Left ventricle myocardium inferior (tissue), 1 donor: ENCODE results near the gene BMP2K. TPM values are rescaled to one million over a fixed set of nuclear protein-coding genes. Genes with fewer than 3 reads are reported as not detected.

Experiments used
- DNase-seq: peaks from one replicate; pipeline ENCODE4 v3.0.0-alpha.2; 2020
- H3K27ac ChIP-seq: fragments of 200-600 bp; replicated peaks from 2 replicates; pipeline ENCODE4 v1.8.0; 2021
- H3K27me3 ChIP-seq: fragments of 200-600 bp; 2 replicates; pipeline ENCODE4 v1.8.0; 2021; ENCODE audit warnings: low read depth
- H3K36me3 ChIP-seq: fragments of 200-600 bp; 2 replicates; pipeline ENCODE4 v1.8.0; 2021
- H3K4me1 ChIP-seq: fragments of 200-600 bp; 2 replicates; pipeline ENCODE4 v1.8.0; 2021
- H3K4me3 ChIP-seq: fragments of 200-600 bp; 2 replicates; pipeline ENCODE4 v1.8.0; 2021; ENCODE audit warnings: mild to moderate bottlenecking, moderate library complexity
- H3K9me3 ChIP-seq: fragments of 200-600 bp; replicated peaks from 2 replicates; pipeline ENCODE4 v1.8.0; 2021
- CTCF ChIP-seq: fragments of 200-600 bp; IDR thresholded peaks from 2 replicates; pipeline ENCODE4 v1.8.0; 2021; ENCODE audit warnings: antibody characterized with exemption, mild to moderate bottlenecking, borderline replicate concordance
- intact Hi-C: fragments of 100-400 bp; cut with micrococcal nuclease; formaldehyde crosslinking; loops from one replicate; pipeline ENCODE4 v1.11.0; 2022
- microRNA-seq: library from miRNA; unstranded; fragments of <30 nt; microRNA quantifications from one replicate; pipeline ENCODE4 v1.2.0, GENCODE V29; 2020
- total RNA-seq: library from RNA; stranded (reverse); fragmentation: NEBNext Ultra II Directional; extraction: Animal tissue kit (Norgen Biotek cat#: 25700); gene quantifications from one replicate; pipeline ENCODE4 v1.2.1, GENCODE V29; 2021
- donor health status: DM: no; HTN: yes; CAD: no; lungs with severe emphysema.

The BMP2K gene
- total RNA-seq, 1 donor from 2014 or later = 16.2 TPM

- DNase-seq = no peak
- Histone ChIP-seq H3K9me3 (no peaks in the 10 kb centered on the region), H3K4me1 (no peaks in the 10 kb centered on the region), H3K27ac (no peak overlapping the region), H3K27me3 (no peaks in the 10 kb centered on the region), H3K36me3 (no peaks in the 10 kb centered on the region), H3K4me3 (no peak overlapping the region)
- TF ChIP-seq CTCF = peak; percentile 36
- intact Hi-C loops = loop anchor here (10.0 kb wide), 1 partner anchor 1261 kb away; no protein-coding TSS in a partner anchor
Measured at GRCh38 chr4:78953769-78954666, 177.9 kb downstream of the BMP2K start.

- Histone ChIP-seq H3K27me3 (no peaks in the 10 kb centered on the region), H3K4me1 (no peaks in the 10 kb centered on the region), H3K36me3 (no peaks in the 10 kb centered on the region), H3K4me3 (no peak overlapping the region), H3K9me3 (no peaks in the 10 kb centered on the region), H3K27ac (no peak overlapping the region)
- DNase-seq = no peak
- intact Hi-C loops = loop anchor here (10.0 kb wide), 1 partner anchor 1258 kb away; no protein-coding TSS in a partner anchor
- TF ChIP-seq CTCF = no peak
Measured at GRCh38 chr4:78956975-78957374, 180.8 kb downstream of the BMP2K start.

- no peak overlapping the region for H3K4me3 ChIP-seq
- no peak for TF ChIP-seq CTCF
- H3K27me3 ChIP-seq = no peaks in the 10 kb centered on the region
- H3K27ac ChIP-seq = no peak overlapping the region
- H3K4me1 ChIP-seq = no peaks in the 10 kb centered on the region
- DNase-seq = no peak
- intact Hi-C loops = no loop called here
- no peaks in the 10 kb centered on the region for H3K36me3 ChIP-seq
- peaks cover 8% of the 10 kb centered on the region for H3K9me3 ChIP-seq
Measured at GRCh38 chr4:78960926-78961325, 184.8 kb downstream of the BMP2K start.

Small RNA genes lying within 50 kb of the gene (microRNA-seq; reads per million reads assigned to microRNA genes)
- gene MIR5096 = not detected

Other genes starting within 250 kb of the BMP2K start
- 34.5 TPM for gene ANXA3, start 224.6 kb upstream of the BMP2K start, total RNA-seq
- 9.8 TPM for gene PAQR3, start 163.1 kb downstream of the BMP2K start, total RNA-seq